Measurements from ENCODE around the gene PNLIP.

GRCh38 chr10:116565534-116565933 lies 19.8 kb downstream of the PNLIP start:
- TF ChIP-seq, protein P1, sequence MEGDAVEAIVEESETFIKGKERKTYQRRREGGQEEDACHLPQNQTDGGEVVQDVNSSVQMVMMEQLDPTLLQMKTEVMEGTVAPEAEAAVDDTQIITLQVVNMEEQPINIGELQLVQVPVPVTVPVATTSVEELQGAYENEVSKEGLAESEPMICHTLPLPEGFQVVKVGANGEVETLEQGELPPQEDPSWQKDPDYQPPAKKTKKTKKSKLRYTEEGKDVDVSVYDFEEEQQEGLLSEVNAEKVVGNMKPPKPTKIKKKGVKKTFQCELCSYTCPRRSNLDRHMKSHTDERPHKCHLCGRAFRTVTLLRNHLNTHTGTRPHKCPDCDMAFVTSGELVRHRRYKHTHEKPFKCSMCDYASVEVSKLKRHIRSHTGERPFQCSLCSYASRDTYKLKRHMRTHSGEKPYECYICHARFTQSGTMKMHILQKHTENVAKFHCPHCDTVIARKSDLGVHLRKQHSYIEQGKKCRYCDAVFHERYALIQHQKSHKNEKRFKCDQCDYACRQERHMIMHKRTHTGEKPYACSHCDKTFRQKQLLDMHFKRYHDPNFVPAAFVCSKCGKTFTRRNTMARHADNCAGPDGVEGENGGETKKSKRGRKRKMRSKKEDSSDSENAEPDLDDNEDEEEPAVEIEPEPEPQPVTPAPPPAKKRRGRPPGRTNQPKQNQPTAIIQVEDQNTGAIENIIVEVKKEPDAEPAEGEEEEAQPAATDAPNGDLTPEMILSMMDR (IDR thresholded peaks at IDR 0.05): no peak
- TF ChIP-seq POLR2A (IDR thresholded peaks at IDR 0.05): no peak

Data from esophagus squamous epithelium (tissue), 4 donors.